Stimulated activated CD8-positive, alpha-beta memory T cell treated with anti-CD3 and anti-CD28 coated beads, Interleukin-12 subunit alpha, Interleukin-12 subunit beta, amount 100 ng/mL, for 24 hours (primary cell): ENCODE data around the gene GP9.
A peak's percentile ranks its signal among the peaks of the same experiment; 100 is the strongest.

Source experiments
- DNase-seq: peaks from one replicate; pipeline ENCODE4 v3.0.0-alpha.2; 2020; ENCODE audit errors: extremely low read depth

GP9 gene

DNA sequence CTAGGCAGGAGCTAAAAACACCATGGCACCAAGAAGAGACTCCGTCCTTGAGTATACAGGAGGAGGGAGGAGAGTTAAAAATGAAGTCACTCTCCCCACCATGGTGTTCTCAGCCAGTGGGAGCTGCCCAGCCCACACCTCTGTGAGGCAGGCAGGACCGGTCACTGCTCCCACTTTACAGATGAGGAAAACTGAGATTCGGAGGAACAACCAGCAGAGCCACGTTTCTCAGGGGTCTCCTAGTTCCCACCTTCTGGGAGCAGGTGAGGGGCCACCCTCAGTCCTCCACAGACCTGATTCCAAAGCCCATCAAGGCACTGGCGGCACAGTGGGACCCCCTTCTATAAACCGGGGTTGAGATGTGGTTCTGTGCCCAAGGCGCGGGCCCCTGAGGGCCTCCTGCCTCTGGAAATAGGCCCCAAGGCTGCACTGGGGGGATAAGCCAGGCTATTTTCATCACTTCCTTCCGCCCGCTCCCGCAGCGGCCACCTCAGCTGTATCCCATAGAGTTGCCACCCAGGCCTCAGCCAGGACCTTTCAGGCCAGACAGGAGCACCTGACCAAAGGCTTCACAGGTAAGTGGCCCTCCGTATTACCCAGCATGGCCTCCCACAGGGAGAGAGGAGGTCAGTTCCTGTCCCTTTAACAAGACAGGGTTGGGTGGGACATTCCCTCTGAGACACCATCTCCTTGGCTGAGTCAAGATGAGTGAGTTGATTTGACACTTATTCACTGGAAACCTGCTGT is at the start of gene GP9:
TSS of gene GP9 (plus strand) at position 504 of the 747 bp plus-strand sequence. CDS start 961 bp downstream, outside the sequence.
- no peak for DNase-seq

DNA sequence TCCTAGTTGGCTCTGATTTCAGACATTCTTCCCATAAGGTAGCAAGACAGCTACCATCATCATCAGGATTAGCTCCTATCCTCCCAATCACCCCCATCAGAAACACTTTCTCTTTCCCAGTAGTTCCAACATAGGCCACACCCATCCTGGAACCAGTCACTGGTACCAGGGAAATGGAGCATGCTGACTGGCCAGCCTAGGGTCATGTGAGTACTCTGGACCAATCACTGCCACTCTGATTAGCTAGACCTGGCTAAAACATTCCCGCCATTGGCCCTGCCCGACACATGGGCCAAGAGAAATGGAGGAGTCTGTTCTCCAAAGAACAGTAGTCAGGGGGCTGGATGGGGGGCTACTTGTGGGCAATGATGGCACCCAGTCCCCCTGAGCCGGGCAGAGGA is 47.1 kb upstream of the GP9 start:
- no peak for DNase-seq

DNA sequence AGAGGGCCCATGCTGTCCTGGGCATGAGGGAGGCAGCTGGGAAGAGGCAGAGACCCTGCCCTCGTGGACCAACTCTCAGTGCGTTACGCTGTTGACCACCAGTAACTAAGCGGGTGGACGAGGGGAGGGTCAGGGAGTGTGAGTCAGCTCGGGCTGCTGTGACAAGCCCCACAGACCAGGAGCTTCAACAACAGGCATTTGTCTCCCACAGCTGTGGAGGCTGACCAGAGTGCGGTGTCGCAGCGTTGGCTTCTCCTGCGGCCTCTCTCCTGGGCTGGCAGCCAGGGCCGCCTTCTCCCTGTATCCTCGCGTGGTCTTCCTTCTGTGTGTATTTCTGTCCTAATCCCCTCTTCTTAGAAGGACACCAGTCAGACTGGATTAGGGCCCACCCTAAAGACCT is 46.4 kb upstream of the GP9 start:
- no peak for DNase-seq

DNA sequence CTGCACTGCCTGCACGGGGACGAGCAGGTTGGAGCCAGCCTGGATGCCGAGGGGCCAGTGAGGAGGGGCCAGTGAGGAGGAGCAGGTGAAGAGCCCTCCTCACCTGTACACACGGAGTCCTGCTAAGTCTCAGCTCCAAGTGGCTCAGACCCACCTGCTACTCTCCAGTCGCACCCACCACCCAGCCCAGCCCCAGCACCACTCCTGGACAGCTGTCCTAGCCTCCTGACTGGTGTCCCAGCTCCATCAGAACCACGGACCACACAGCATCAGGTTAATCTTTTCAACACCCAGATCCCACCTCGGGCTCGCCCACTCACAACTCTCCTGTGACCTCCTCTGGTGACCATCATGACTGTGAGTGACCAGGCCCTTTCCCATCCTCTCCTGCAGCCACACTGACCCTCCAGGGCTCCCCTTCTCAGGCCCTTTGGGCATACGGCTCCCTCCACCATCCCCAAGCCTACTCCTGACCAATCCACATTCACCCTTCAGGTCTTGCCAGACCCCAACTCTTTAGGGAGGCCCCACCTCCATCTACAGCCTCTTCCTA is 45.7 kb upstream of the GP9 start:
- DNase-seq, result no peak

DNA sequence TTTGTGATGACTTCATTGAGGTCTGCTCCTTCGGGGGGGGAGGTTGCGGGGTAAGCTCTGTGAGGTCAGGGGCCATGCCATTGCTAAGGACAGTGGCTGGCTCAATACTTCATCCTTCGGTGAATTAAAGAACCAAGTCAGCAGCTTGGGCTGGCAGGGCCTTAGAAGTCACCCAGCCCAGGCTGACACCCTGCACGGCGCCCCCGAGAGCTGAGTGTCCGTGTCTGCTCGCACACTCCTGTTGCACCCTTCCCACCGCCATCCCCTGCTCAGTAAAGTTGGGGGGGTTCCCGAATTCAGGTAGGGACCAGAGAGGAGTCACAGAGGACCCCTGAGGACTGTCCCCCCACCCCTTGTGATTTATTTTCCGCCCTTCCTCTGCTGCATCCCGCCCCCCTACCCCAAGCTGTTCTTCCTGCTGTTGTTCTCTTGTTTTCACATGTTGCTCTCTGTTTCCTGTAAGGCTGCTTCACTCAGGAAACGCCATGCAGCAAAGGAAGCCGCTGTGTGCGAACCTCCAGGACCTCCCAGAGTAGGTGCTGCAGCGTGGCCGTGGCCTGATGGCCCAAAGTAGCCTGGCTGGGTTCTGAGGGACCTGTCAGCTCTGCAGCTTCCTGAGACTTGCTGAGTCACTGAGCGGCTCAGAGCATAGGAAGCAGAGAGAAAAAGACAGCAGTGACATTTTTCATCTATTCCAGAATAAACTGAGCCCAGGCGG is 45.0 kb upstream of the GP9 start:
- no peak for DNase-seq

DNA sequence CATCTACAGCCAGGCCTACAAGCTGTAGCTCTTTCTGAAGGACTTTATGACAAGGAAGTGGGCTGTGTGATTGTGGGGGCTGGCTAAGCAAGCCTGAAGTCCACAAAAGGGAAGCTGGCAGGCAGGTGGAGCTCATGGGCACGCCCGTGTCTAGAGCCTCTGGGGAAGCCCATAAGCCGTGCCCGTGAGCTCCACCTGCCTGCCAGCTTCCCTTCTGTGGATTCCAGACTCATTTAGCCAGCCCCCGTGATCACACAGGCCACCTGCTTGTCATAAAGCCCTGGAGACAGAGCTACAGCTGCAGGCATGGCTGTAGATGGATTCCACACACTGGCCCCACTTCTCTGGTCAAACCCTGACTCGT is 44.2 kb upstream of the GP9 start:
- no peak for DNase-seq

DNA sequence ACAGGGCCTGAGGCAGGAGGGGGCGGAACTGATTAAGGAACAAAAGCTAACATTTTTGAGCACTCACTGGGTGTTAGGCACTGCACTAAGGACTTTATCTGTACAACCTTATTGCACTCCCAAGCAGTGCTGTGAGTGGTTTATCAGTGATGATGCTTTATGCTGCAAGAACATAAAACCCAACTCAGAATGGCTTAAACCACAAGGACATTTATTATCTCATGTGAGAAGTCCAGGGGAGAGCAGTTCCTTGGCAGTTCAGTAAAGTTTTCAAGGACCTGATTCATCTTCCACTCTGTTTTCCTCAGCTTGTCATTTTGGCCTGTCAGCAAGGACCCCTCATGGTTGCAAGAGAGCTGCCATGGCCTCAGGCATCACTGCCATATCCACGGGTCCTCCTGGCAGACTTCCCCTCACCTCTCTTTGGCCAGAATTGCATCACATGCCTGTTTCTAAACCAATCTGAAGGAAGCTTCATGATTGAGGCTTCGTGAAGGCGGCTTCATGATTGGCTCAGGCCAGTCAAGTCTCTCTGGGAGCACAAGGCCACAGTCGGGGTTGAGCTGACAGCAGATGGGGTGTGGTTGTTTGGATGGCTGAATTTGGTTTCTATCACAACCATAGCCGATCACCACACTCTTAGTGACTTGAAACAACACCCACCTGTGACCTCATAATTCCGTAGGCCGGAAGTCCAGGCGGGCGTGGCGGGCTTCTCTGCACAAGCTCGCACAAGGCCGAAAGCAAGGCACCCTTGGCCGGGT is 43.7 kb upstream of the GP9 start:
- DNase-seq, result no peak

DNA sequence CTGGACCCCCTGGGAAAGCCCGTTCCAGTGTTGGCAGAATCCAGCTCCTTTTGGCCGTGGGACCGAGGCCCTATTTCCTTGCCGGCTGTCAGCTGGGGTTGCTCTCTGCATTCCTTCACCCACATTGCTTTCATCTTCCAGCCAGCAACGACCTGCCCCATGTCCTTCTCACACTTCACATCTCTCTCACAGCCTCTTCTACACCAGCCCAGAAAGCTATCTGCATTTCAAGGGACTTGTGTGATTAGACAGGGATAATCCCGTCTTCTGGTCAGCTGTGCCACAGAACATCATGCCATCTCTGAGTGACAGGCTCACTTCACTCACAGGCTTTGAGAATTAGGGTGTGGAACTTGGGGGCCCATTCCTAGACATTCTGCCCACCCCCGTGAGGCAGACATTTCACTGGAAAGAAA is 43.1 kb upstream of the GP9 start:
- DNase-seq, result no peak

DNA sequence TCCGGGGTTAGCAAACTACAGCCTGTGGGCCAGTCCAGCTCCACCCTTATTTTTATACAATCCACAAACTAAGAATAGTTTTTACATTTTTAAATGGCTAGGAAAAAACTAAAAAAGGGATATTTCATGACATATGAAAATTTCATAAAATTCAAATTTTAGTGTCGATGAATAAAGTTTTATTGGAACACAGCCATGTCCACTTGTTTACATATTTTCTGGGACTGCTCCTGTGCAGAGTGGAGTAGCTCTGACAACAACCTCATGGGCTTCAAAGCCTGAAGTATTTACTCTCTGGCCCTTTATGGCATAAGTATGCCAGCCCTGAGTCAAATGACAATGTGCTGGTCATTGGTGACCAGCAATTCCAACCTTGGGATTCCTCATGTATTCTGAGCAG is 42.3 kb upstream of the GP9 start:
- no peak for DNase-seq

DNA sequence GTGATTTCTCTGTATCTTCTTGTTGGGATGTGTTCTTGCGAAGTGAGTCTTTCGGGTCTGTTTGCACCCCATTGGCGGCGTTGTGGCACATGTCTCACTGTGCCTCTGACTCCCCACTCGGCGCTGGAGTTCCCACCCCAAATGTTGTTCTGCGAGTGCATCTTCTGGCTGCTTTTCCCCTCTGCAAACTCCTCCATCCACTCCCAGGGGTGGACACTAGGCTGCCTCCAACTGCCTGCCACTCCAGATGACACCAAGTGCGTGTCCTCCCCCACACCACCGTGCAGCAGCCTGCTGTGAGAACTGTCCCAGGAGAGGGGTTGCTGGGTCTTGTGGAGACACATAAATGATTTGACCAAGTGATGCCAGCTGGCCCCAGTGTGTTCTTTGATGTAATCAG is 41.8 kb upstream of the GP9 start:
- DNase-seq, result no peak

DNA sequence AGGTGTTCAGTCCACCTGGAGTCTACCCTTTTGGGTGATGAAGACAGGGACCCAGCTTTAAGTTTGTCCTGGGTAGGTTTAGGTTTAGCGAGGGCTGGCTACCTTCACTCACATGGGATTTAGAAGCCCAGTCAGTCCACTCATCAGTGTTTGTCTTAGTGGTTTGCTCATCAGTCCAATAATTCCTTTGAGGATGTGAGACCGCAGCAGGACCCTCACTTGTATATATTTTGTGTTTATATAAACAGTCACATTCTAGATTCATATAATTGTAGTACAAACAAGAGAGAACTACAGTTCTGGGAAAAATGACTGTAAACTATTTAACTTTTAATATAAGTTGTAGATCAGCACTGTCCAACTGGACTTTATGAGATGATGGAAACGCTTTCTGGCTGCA is 41.3 kb upstream of the GP9 start:
- no peak for DNase-seq

DNA sequence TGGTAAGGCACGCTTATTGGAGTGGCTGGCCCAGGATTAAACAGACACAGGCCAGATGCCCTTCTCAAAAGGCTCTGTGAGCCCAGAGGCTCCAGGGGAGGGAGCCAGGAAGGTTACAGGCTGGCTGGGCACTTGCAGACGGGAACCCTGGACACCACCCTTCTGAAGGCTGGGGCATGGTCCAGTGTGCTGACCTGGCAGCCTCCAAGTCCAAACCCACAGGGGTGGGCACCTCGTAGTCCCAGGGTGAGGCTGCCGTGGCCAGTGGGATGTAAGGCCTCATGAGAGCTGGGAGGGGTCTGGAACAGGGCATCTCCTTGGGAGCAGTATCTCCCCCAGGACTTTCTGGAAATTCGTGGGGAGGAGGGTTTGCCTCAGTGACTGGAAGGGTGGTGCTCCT is 39.9 kb upstream of the GP9 start:
- no peak for DNase-seq

DNA sequence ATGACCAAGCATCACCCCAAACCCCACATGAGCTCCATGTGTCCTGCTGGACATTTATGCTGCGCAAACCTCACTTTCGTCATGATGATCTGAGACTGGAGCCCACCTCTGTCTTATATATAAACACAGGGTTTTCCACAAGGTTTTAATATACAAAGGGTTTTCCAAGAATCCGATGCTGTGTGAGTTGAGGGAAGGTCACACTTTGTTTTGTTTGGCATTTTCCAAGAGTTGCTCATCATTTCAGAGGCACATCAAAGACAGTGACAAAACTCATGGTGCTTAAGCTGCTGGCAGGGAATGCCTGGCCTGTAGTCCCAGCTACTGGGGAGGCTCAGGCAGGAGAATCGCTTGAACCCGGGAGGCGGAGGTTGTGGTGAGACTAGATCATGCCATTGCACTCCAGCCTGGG is 39.4 kb upstream of the GP9 start:
- DNase-seq, result no peak

DNA sequence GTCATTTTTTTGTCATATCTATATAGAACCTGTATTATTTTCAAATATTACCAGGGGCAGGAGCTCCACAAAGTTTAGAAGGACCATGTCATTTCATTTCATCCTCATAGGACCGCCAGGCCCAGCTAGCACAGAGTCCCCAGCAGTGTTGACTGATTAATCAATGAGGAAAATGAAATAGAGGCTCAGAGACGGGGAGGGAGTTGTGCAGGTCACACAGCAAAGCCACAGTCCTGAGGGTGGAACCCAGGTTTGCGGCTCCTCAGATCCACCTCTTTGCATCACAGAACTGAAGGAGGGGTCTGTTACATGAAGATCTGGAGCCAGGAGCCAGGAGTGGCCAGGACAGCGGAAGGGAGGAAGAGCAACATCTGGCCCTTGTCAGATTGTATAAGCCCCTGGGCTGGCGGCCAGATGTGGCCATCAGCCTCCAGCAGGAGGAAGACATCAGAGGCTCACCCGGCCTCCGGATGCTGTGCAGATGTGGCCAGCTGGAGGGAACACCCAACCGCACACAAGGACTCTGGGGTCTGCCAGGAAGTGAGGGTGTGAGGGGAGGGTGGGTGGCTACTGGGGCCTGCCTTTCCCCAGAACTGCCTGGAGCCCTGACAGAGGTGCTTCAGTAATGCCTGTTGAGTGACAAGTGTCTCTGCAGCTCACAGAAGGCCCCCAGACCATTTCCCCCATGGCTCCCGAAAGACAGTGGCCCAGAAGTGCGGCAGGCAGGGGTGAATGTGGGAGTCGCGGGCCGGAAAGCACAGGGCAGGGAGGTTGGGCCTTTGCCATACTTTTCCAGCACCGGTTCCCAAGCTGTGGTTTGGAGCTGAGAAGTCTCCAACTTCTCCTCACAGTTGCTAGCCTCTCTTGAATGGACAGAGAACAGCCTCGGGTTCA is 38.2 kb upstream of the GP9 start:
- DNase-seq, result no peak

DNA sequence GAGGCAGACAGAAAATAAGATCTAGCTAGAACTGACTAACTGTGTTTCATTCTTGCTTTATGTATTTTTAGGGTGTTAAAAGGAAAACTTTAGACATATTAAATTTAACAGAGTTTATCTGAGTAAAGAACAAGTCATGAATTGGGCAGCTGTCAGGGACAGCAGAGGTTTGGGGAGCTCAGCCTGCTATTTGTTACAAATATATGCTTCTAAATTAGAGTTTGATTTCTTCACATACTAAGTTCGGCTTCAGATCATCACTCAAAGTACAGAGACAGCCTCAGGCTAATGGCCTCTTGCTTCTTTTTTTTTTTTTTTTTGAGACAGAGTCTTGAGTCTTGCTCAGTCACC is 37.6 kb upstream of the GP9 start:
- DNase-seq, result no peak

DNA sequence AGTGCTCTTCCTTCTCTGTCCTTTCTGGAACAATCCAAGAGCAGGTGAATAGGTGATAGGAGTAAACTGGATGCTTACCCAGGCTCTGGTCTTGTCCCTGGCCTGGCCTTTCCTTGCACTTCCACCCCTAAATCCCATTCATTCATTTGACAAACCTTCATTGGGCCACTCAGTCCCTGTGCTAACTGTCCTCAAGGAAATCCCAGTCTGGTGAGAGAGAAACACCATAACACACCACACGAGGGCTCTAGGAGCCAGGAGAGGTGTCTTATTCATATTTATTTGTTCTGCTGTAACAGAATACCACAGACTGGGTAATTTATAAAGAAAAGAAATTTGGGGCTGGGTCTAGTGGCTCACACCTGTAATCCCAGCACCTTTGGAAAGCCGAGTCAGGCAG is 36.7 kb upstream of the GP9 start:
- DNase-seq, result no peak

DNA sequence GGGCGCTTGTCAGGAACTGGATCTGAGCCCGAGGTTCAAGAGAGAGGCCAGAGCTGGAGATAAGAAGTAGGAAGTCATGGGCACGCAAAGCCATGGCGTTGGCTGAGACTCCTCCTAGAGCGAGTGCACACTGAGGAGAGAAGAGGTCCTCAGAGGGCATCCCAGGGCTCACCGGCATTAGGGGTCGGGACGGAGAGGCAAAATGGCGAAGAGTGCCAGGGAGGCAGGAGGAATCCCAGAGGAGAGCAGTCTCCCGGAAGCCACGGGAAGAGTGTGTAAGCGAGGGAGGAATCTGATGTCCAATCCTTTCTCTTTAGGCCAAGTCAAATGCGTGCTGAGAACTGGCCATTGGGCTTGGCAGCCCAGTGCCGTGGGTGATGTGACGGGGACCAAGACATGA is 35.5 kb upstream of the GP9 start:
- DNase-seq, result no peak

DNA sequence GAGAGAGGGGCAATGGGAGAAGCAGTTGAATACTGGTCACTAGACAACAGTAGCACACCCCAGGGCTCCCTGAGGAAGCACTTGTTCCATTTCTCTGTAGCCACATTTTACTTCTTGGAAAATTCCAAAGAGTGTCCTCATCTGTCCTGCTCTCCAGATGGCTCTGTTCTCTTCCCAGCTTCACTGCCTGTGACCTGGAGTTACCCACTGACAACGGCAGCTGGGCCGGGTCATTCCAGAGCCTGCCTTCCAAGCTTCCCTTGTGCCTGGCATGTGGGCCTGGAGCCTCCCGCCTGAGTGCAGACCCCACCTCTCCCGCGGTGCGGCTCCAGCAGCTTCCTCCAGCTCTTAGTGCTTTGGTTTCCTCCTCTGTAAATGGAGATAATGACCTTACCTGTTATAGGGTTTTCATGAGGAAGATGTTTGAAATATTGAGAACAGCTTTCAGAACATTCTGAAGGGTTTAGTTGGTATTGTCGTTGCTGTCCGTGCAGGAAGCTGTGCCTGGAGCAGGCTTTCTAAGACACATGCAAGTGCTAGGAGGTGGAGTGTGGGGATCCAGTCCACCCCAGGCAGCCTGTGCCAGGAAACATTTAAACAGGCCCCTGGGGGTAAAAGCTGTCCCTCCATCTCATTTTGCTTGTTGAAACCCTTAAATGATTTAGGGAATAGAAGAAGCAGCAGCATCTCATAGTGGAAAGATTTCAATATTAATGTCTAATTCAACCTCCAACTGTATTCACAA is 34.7 kb upstream of the GP9 start:
- no peak for DNase-seq

DNA sequence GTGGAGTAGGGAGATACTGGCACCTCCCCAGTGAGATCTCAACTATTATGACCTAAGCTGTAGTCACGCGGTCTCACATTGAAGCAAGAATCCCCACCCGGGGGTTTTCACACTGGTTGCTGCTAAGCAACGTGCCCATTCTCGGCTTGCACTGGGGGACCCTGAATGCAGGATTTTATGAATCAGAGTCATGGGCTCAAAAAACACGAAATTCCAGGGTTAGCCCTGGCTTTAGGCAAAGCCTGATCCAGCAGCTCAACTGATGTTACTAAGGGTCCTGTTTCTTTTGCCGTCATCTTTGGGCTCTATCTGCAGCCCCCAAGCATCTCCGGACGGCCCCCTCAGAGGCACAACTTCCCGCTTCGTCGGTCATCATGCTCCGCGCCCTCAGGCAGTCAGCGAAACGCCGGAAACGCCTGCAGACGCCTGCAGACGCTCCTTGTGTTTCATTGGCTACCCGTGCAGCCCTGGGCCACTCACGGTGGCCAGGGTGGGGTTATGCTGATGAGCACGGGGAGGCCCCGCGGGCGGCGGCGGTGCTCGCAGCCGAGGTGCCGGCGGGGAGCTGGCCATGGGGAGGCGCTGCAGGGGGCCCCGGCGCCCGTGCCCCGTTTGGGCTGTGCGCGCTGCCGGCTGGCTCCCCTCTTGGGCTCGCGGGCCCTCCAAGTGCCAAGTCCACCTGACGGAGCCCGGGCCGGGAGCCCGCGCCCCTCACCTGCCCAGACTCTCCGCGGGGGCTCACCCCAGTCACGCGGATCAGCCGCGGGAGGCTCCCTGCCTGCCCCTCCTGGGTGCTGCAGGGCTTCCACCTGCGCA is 33.6 kb upstream of the GP9 start:
- peak; percentile 76 for DNase-seq

DNA sequence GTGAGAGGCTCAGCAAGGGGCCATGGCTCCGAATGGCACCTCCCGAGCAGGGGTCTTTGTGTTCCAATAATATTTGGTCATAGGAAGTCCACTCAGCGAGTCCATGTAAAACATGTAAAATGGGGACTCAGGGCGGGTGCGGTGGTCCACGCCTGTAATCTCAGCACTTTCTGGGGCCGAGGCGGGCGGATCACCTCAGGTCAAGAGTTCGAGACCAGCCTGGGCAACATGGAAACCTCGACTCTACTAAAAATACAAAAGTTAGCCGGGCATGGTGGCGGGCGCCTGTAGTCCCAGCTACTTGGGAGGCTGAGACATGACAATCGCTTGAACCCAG is 33.1 kb upstream of the GP9 start:
- no peak for DNase-seq
